Measurements from ENCODE around the gene SHCBP1. TPM values are rescaled to one million over a fixed set of nuclear protein-coding genes. Genes with fewer than 3 reads are reported as not detected.
A peak's percentile ranks its signal among the peaks of the same experiment; 100 is the strongest.

Gene SHCBP1
- total and polyA plus RNA-seq, 9 of the 15 experiments (the other 6 are each of a cell fraction or from before 2014, with no cell fraction given) = 6.2 to 29.6 (median 19.7) TPM

GRCh38 chr16:46621006-46621933 is at the start of gene SHCBP1 (continued):
- no peak for TF ChIP-seq RREB1 (CRISPR knock-in tag; IDR thresholded peaks at IDR 0.05)
- TF ChIP-seq ZNF695 (CRISPR knock-in tag; IDR thresholded peaks at IDR 0.05) = no peak
- no peak for TF ChIP-seq RCOR1 (IDR thresholded peaks at IDR 0.05; ENCODE audit: borderline replicate concordance in 1 of 2, low read depth in 2 of 2, low read length in 2 of 2)
- TF ChIP-seq RBFOX2 (IDR thresholded peaks at IDR 0.05; ENCODE audit: low read depth, low read length) = peak; percentile 99
- TF ChIP-seq RBM34 (IDR thresholded peaks at IDR 0.05; ENCODE audit: borderline replicate concordance, insufficient read depth, low read length) = no peak
- TF ChIP-seq POLR2AphosphoS5 (IDR thresholded peaks at IDR 0.05; ENCODE audit: control insufficient read depth, insufficient read depth, low read depth, low read length) = peak; percentile 76
- TF ChIP-seq SP1 (CRISPR knock-in tag; IDR thresholded peaks at IDR 0.05) = peak; percentile 56; the same call in 1 of the 2 replicates
- TF ChIP-seq ATF7 (IDR thresholded peaks at IDR 0.05) = peak; percentile 65; the same call in 1 of the 2 replicates
- peak in 1 of 2 experiments; percentile 67; a peak in 1 of 4 replicates for TF ChIP-seq CSDE1 (IDR thresholded peaks at IDR 0.05)
- peak; percentile 71 for TF ChIP-seq RFX1 (IDR thresholded peaks at IDR 0.05)
- peak; percentile 58 for TF ChIP-seq L3MBTL2 (IDR thresholded peaks at IDR 0.05)
- TF ChIP-seq DPF2 (IDR thresholded peaks at IDR 0.05) = no peak
- TF ChIP-seq, protein P1, sequence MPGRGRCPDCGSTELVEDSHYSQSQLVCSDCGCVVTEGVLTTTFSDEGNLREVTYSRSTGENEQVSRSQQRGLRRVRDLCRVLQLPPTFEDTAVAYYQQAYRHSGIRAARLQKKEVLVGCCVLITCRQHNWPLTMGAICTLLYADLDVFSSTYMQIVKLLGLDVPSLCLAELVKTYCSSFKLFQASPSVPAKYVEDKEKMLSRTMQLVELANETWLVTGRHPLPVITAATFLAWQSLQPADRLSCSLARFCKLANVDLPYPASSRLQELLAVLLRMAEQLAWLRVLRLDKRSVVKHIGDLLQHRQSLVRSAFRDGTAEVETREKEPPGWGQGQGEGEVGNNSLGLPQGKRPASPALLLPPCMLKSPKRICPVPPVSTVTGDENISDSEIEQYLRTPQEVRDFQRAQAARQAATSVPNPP (IDR thresholded peaks at IDR 0.05; ENCODE audit: borderline replicate concordance, insufficient read depth, insufficient read length) = no peak
- no peak for TF ChIP-seq BHLHE40 (IDR thresholded peaks at IDR 0.05; ENCODE audit: low read length)
- TF ChIP-seq ZKSCAN3 (CRISPR knock-in tag; IDR thresholded peaks at IDR 0.05) = no peak
- no peak for TF ChIP-seq ZNF280A (IDR thresholded peaks at IDR 0.05; ENCODE audit: low read depth, partially characterized antibody)
- TF ChIP-seq, protein P2, sequence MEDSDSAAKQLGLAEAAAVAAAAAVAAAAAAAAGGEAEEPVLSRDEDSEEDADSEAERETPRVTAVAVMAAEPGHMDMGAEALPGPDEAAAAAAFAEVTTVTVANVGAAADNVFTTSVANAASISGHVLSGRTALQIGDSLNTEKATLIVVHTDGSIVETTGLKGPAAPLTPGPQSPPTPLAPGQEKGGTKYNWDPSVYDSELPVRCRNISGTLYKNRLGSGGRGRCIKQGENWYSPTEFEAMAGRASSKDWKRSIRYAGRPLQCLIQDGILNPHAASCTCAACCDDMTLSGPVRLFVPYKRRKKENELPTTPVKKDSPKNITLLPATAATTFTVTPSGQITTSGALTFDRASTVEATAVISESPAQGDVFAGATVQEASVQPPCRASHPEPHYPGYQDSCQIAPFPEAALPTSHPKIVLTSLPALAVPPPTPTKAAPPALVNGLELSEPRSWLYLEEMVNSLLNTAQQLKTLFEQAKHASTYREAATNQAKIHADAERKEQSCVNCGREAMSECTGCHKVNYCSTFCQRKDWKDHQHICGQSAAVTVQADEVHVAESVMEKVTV (CRISPR knock-in tag; IDR thresholded peaks at IDR 0.05) = no peak

Data from K562 (cell line).